Measurements from ENCODE around the gene ASCL4. TPM values are rescaled to one million over a fixed set of nuclear protein-coding genes. Genes with fewer than 3 reads are reported as not detected.

ASCL4 gene
- total and polyA plus RNA-seq, 10 donors = 0.03 to 0.13 (median 0.05) TPM; not detected in 7

GRCh38 chr12:107760809-107761501 lies 13.5 kb upstream of the ASCL4 start, which contains the start of gene PRDM4:
Gene PRDM4, minus strand, starts transcription at chr12:107761137. Its CDS starts 622 bp downstream, at chr12:107760515.
- Histone ChIP-seq H3K4me1 (peaks cover 16 to 50% (median 39%) of the 10 kb centered on the region in 6 donors), H3K36me3 (peaks cover 4 to 35% (median 15%) of the 10 kb centered on the region in 6 donors), H3K4me3 (peak within 1 kb of the TSS; percentile 56 to 90 (median 84)), H3K27ac (peak within 1 kb of the TSS; percentile 50 to 91 (median 81)), H3K9me3 (no peaks in the 10 kb centered on the region), H3K27me3 (replicated peaks in 1 of 7) (no peaks in the 10 kb centered on the region)
- TF ChIP-seq POLR2A (IDR thresholded peaks at IDR 0.05) = peak; percentile 48 to 88 (median 84)
- peak; percentile 95 to 96 (median 95) for TF ChIP-seq POLR2AphosphoS5 (IDR thresholded peaks at IDR 0.05)
- TF ChIP-seq, protein P1, sequence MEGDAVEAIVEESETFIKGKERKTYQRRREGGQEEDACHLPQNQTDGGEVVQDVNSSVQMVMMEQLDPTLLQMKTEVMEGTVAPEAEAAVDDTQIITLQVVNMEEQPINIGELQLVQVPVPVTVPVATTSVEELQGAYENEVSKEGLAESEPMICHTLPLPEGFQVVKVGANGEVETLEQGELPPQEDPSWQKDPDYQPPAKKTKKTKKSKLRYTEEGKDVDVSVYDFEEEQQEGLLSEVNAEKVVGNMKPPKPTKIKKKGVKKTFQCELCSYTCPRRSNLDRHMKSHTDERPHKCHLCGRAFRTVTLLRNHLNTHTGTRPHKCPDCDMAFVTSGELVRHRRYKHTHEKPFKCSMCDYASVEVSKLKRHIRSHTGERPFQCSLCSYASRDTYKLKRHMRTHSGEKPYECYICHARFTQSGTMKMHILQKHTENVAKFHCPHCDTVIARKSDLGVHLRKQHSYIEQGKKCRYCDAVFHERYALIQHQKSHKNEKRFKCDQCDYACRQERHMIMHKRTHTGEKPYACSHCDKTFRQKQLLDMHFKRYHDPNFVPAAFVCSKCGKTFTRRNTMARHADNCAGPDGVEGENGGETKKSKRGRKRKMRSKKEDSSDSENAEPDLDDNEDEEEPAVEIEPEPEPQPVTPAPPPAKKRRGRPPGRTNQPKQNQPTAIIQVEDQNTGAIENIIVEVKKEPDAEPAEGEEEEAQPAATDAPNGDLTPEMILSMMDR (IDR thresholded peaks at IDR 0.05 in 8 of 11, conservative IDR thresholded peaks at IDR 0.05 in 3 of 11) = peak in 7 of 11 experiments; percentile 24 to 76 (median 66)
- WGBS, 5 donors = 0% methylated on average over 5 to 83 of the region's 83 CpGs
- intact Hi-C loops (cut with DNase I; ENCODE audit: low total_unique reads) = loop anchor here (5.0 kb wide), 1 partner anchor 126 kb away; no protein-coding TSS in a partner anchor
- peak; percentile 98 for DNase-seq

DNA sequence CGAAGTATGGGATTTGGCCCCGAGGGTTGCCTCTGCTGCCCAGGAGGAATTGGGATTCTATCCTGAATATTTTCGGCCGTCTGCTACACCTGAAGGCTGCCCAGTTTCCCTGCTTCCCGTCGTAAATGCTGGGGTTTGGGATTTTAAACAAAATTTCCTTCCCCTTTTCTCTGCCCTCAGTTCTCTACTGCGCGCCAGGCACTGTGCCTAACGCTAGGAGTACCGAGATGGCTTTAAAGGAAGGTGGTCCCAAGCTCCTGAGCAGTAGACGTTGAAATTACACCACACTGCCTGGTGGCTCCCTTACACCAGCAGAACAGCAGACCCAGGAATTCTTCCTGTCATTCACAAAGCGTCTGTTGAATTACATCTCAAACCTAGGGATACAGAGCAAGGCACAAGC lies 13.0 kb upstream of the ASCL4 start:
- 3 to 7% (median 5%) methylated on average over 12 of the region's 12 CpGs for WGBS, 5 donors
- intact Hi-C loops (cut with DNase I; ENCODE audit: low total_unique reads) = loop anchor here (5.0 kb wide), 1 partner anchor 126 kb away; no protein-coding TSS in a partner anchor
- no peak for TF ChIP-seq POLR2AphosphoS5 (IDR thresholded peaks at IDR 0.05)
- no peak for TF ChIP-seq POLR2A (IDR thresholded peaks at IDR 0.05)
- TF ChIP-seq, protein P1 (IDR thresholded peaks at IDR 0.05 in 8 of 11, conservative IDR thresholded peaks at IDR 0.05 in 3 of 11) = no peak

GRCh38 chr12:107762874-107763273 lies 11.6 kb upstream of the ASCL4 start:
- no peak overlapping the region for H3K27ac ChIP-seq
- WGBS, 5 donors = 90 to 98% (median 94%) methylated on average over 1 of the region's 1 CpG
- DNase-seq = no peak
- intact Hi-C loops (cut with DNase I; ENCODE audit: low total_unique reads) = loop anchor here (5.0 kb wide), 1 partner anchor 124 kb away; no protein-coding TSS in a partner anchor
- H3K27me3 ChIP-seq (replicated peaks in 1 of 7) = no peaks in the 10 kb centered on the region
- no peak overlapping the region for H3K4me3 ChIP-seq
- H3K9me3 ChIP-seq = no peaks in the 10 kb centered on the region
- peaks cover 0 to 16% (median under 1%) of the 10 kb centered on the region in 6 donors for H3K36me3 ChIP-seq
- TF ChIP-seq, protein P1 (IDR thresholded peaks at IDR 0.05 in 8 of 11, conservative IDR thresholded peaks at IDR 0.05 in 3 of 11) = no peak
- TF ChIP-seq POLR2AphosphoS5 (IDR thresholded peaks at IDR 0.05) = no peak
- no peak for TF ChIP-seq POLR2A (IDR thresholded peaks at IDR 0.05)
- peaks cover 16 to 36% (median 31%) of the 10 kb centered on the region in 6 donors for H3K4me1 ChIP-seq

More for the DNA sequence above, 13.0 kb upstream of the ASCL4 start:
- peak; percentile 78 for DNase-seq
- H3K4me1 ChIP-seq = peaks cover 16 to 49% (median 39%) of the 10 kb centered on the region in 6 donors
- peak overlapping the region; percentile 56 to 90 (median 84) for H3K4me3 ChIP-seq
- peaks cover 4 to 29% (median 9%) of the 10 kb centered on the region in 6 donors for H3K36me3 ChIP-seq
- no peaks in the 10 kb centered on the region for H3K27me3 ChIP-seq (replicated peaks in 1 of 7)
- H3K9me3 ChIP-seq = no peaks in the 10 kb centered on the region
- H3K27ac ChIP-seq = peak overlapping the region in 6 of 8 donors; percentile 26 to 91 (median 84)

DNA sequence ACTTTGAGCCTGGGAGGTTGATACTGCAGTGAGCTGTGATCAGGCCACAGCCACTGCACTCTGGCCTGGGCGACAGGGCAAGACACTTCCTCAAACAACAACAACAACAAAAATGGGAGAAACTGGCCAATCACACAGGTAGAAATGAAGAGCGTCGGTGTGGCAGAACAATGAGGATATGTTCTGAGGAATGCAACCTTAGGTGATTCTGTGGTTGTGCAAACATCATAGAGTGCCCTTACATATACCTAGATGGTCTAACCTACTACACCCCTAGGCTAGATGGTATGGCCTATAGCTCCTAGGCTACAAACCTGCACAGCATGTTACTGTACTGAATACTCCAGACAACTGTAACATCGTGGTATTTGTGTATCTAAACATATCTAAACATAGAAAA lies 9.9 kb upstream of the ASCL4 start:
- H3K4me3 ChIP-seq = no peak overlapping the region
- no peak for DNase-seq
- H3K27me3 ChIP-seq (replicated peaks in 1 of 7) = no peaks in the 10 kb centered on the region
- TF ChIP-seq POLR2AphosphoS5 (IDR thresholded peaks at IDR 0.05) (no peak), POLR2A (IDR thresholded peaks at IDR 0.05) (no peak)
- TF ChIP-seq, protein P1 (IDR thresholded peaks at IDR 0.05 in 8 of 11, conservative IDR thresholded peaks at IDR 0.05 in 3 of 11) = no peak
- H3K36me3 ChIP-seq = no peaks in the 10 kb centered on the region
- intact Hi-C loops (cut with DNase I; ENCODE audit: low total_unique reads) = loop anchor here (5.0 kb wide), 1 partner anchor 123 kb away; no protein-coding TSS in a partner anchor
- no peaks in the 10 kb centered on the region for H3K9me3 ChIP-seq
- 74 to 81% (median 77%) methylated on average over 4 of the region's 4 CpGs for WGBS, 5 donors
- no peak overlapping the region for H3K27ac ChIP-seq
- peaks cover 4 to 18% (median 14%) of the 10 kb centered on the region in 6 donors for H3K4me1 ChIP-seq

Measured in spleen (tissue), 11 donors.